ENCODE measurements around the gene ADCY3. TPM values are rescaled to one million over a fixed set of nuclear protein-coding genes. Genes with fewer than 3 reads are reported as not detected.

ADCY3 gene
- total RNA-seq, 1 experiment from 2014 or later, result 71.1 TPM

- BruUV-seq (replicated peaks), result no TSS peak
- H3K27me3 ChIP-seq (ENCODE audit: insufficient read depth, low read length), result no peaks in the 10 kb centered on the region
- no peak overlapping the region for H3K27ac ChIP-seq (ENCODE audit: low read depth, low read length)
- no peak overlapping the region for H2AFZ ChIP-seq (ENCODE audit: low read depth, low read length, poor library complexity, severe bottlenecking)
- no peaks in the 10 kb centered on the region for H4K20me1 ChIP-seq (ENCODE audit: insufficient read depth)
- H3K36me3 ChIP-seq (ENCODE audit: control insufficient read depth in 1 of 2, insufficient read depth in 2 of 2, low read length in 2 of 2), result peaks cover 0 to 13% of the 10 kb centered on the region in 2 experiments; a peak in 3 of 4 replicates
- TF ChIP-seq, protein P1, sequence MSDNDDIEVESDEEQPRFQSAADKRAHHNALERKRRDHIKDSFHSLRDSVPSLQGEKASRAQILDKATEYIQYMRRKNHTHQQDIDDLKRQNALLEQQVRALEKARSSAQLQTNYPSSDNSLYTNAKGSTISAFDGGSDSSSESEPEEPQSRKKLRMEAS (IDR thresholded peaks at IDR 0.05), result no peak
- TF ChIP-seq CEBPB (IDR thresholded peaks at IDR 0.05; ENCODE audit: low read depth), result no peak
- no peak for TF ChIP-seq TCF7L2 (IDR thresholded peaks at IDR 0.05; ENCODE audit: borderline replicate concordance, extremely low read depth, insufficient read depth, insufficient read length)
- TF ChIP-seq ELF1 (IDR thresholded peaks at IDR 0.05; ENCODE audit: borderline replicate concordance, low read depth), result no peak
- DNase-seq (ENCODE audit: low read depth, low spot score) (no peak), ATAC-seq (no peak)
- no peaks in the 10 kb centered on the region for H3K9me2 ChIP-seq (ENCODE audit: insufficient read depth)
- H3K4me3 ChIP-seq (replicated peaks in 1 of 2; ENCODE audit: low read depth in 1 of 2, low read length in 2 of 2), result no peak overlapping the region
- no peaks in the 10 kb centered on the region for H3K79me2 ChIP-seq (ENCODE audit: insufficient read depth, low read length)
- H3K4me1 ChIP-seq (ENCODE audit: control insufficient read depth in 1 of 2, insufficient read depth in 2 of 2, low read length in 2 of 2), result peaks cover 0 to 14% of the 10 kb centered on the region in 2 experiments; a peak in 2 of 4 replicates
- no peak overlapping the region for H3K9ac ChIP-seq (ENCODE audit: low read length)
- no peaks in the 10 kb centered on the region for H3K9me3 ChIP-seq (ENCODE audit: control insufficient read depth in 1 of 2, insufficient read depth in 1 of 2, low read depth in 1 of 2, low read length in 2 of 2)
- RAD21 ChIA-PET (ENCODE audit: low non-redundant PET in 1 of 2, low total read pairs in 2 of 2, uncharacterized antibody in 2 of 2, unreplicated experiment in 2 of 2), result no interaction called here
- intact Hi-C loops (cut with micrococcal nuclease), result no loop called here
- CTCF ChIA-PET, result no interaction called here
- H3K4me2 ChIP-seq (ENCODE audit: low read length), result no peak overlapping the region
- POLR2A ChIA-PET, result no interaction called here
Observed at GRCh38 chr2:24840164-24840869, 79.7 kb downstream of the ADCY3 start.

DNA sequence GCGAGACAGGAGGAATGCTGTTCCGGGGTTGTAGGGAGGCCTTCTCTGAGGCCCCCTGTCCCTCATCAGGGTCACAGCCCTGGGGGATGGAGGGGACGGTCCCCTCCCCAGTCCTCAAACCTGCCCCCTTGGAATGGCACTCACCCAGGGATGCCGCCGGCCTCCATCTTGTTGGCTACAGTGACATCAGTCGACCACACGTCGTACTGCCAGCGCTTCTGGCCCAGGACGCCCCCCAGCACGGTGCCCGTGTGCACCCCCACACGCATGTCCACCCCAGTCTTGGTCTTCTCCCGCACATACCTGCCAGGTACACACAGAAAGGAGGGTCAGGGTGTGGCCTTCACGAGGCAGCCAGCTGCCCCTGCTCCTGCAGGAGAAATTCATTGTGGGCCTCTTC is 80.3 kb downstream of the ADCY3 start:
- H3K79me2 ChIP-seq (ENCODE audit: insufficient read depth, low read length), result no peaks in the 10 kb centered on the region
- BruUV-seq (replicated peaks), result no TSS peak
- no peaks in the 10 kb centered on the region for H3K9me3 ChIP-seq (ENCODE audit: control insufficient read depth in 1 of 2, insufficient read depth in 1 of 2, low read depth in 1 of 2, low read length in 2 of 2)
- H3K9ac ChIP-seq (ENCODE audit: low read length), result no peak overlapping the region
- intact Hi-C loops (cut with micrococcal nuclease), result no loop called here
- DNase-seq (ENCODE audit: low read depth, low spot score) (no peak), ATAC-seq (no peak)
- TF ChIP-seq, protein P2, sequence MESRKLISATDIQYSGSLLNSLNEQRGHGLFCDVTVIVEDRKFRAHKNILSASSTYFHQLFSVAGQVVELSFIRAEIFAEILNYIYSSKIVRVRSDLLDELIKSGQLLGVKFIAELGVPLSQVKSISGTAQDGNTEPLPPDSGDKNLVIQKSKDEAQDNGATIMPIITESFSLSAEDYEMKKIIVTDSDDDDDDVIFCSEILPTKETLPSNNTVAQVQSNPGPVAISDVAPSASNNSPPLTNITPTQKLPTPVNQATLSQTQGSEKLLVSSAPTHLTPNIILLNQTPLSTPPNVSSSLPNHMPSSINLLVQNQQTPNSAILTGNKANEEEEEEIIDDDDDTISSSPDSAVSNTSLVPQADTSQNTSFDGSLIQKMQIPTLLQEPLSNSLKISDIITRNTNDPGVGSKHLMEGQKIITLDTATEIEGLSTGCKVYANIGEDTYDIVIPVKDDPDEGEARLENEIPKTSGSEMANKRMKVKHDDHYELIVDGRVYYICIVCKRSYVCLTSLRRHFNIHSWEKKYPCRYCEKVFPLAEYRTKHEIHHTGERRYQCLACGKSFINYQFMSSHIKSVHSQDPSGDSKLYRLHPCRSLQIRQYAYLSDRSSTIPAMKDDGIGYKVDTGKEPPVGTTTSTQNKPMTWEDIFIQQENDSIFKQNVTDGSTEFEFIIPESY (IDR thresholded peaks at IDR 0.05; ENCODE audit: extremely low read depth, insufficient replicate concordance, low read length), result no peak
- TF ChIP-seq SIN3A (IDR thresholded peaks at IDR 0.05; ENCODE audit: low read depth) (no peak), JUND (IDR thresholded peaks at IDR 0.05) (no peak), ELF1 (IDR thresholded peaks at IDR 0.05; ENCODE audit: borderline replicate concordance, low read depth) (no peak), TCF7L2 (IDR thresholded peaks at IDR 0.05; ENCODE audit: borderline replicate concordance, extremely low read depth, insufficient read depth, insufficient read length) (no peak), REST (IDR thresholded peaks at IDR 0.05; ENCODE audit: low read depth) (no peak), YY1 (IDR thresholded peaks at IDR 0.05; ENCODE audit: extremely low read depth, insufficient replicate concordance, low read depth, low read length) (no peak), ZNF274 (IDR thresholded peaks at IDR 0.05; ENCODE audit: low read depth, low read length) (no peak), SRF (IDR thresholded peaks at IDR 0.05; ENCODE audit: low read depth) (no peak), EZH2phosphoT487 (IDR thresholded peaks at IDR 0.05; ENCODE audit: borderline replicate concordance) (no peak), CBX3 (IDR thresholded peaks at IDR 0.05; ENCODE audit: low read depth) (no peak)
- no peak overlapping the region for H2AFZ ChIP-seq (ENCODE audit: low read depth, low read length, poor library complexity, severe bottlenecking)
- peaks cover 0 to 14% of the 10 kb centered on the region in 2 experiments; a peak in 3 of 4 replicates for H3K36me3 ChIP-seq (ENCODE audit: control insufficient read depth in 1 of 2, insufficient read depth in 2 of 2, low read length in 2 of 2)
- ChIA-PET RAD21 (ENCODE audit: low non-redundant PET in 1 of 2, low total read pairs in 2 of 2, uncharacterized antibody in 2 of 2, unreplicated experiment in 2 of 2) (no interaction called here), CTCF (no interaction called here), POLR2A (no interaction called here)
- H3K27me3 ChIP-seq (ENCODE audit: insufficient read depth, low read length), result no peaks in the 10 kb centered on the region
- H3K4me3 ChIP-seq (replicated peaks in 1 of 2; ENCODE audit: low read depth in 1 of 2, low read length in 2 of 2), result no peak overlapping the region
- no peaks in the 10 kb centered on the region for H3K9me2 ChIP-seq (ENCODE audit: insufficient read depth)
- no peaks in the 10 kb centered on the region for H4K20me1 ChIP-seq (ENCODE audit: insufficient read depth)
- no peak overlapping the region for H3K27ac ChIP-seq (ENCODE audit: low read depth, low read length)
- H3K4me2 ChIP-seq (ENCODE audit: low read length), result no peak overlapping the region
- H3K4me1 ChIP-seq (ENCODE audit: control insufficient read depth in 1 of 2, insufficient read depth in 2 of 2, low read length in 2 of 2), result peaks cover 0 to 17% of the 10 kb centered on the region in 2 experiments; a peak in 2 of 4 replicates

Data from HCT116 (cell line).